NOMO-1 (cell line): ENCODE results near the gene AJAP1.

Experiments
- DNase-seq, 2 experiments: peaks; one replicate each; lab custom pipeline; 2025; ENCODE audit not compliant: unreplicated experiment in 2 of 2; lab: John Stamatoyannopoulos, UW

AJAP1 gene

DNA sequence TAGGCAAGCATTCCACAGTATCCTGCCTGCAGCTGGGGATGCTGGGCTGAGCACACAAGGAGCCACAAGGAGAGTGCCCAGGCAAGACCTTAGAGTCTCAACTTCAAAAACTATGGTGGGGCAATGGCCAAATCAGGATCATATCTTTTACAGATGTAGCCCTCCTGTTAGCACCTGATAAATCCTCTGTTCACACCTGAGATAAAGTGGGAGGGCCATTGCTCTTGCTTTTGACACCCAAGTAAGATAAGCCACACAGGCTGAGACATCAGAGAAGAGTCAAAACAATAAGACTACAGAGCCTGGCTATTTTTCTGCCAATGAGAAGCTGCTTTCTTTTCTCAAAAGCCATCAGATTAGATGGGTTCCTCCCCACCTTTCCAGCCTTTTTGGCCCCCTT, 148.9 kb downstream of the AJAP1 start:
- DNase-seq = no peak

DNA sequence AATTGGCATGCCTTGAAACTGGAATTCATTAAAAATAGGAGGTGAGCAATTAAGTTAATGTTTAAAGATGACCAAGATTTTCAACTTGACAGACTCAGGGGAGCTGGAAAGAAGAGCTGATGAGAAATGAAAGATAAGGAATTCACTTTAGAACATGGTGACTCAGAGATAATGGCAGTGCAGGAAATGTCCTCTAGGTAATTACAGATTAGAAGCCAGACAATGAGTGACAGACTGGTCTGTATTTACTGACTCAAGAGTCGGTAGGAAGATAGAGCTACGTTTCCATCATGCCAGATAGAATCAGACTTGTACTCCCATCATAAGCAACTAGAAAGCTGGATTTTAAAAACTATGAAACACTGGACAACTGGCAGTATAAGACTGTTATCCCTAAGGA, 151.6 kb downstream of the AJAP1 start:
- DNase-seq = no peak

DNA sequence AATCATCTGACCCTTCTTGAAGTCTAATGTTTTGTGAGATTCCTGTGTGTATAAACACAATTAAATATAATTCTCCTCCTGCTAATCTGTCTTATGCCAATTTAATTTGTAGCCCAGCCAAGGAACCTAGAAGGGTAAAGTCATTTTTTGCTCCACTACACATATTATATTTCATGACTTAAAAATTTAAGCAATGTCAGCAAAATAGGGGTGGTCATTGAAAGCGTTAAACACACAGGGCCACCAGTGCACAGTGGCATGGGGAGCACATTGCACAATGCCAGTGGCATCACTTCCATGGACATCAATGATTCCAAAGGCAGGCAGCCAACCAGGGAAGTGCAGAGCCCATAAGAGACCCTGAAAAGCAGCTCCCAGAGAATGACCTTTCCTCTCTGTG, 166.1 kb downstream of the AJAP1 start:
- DNase-seq = no peak

DNA sequence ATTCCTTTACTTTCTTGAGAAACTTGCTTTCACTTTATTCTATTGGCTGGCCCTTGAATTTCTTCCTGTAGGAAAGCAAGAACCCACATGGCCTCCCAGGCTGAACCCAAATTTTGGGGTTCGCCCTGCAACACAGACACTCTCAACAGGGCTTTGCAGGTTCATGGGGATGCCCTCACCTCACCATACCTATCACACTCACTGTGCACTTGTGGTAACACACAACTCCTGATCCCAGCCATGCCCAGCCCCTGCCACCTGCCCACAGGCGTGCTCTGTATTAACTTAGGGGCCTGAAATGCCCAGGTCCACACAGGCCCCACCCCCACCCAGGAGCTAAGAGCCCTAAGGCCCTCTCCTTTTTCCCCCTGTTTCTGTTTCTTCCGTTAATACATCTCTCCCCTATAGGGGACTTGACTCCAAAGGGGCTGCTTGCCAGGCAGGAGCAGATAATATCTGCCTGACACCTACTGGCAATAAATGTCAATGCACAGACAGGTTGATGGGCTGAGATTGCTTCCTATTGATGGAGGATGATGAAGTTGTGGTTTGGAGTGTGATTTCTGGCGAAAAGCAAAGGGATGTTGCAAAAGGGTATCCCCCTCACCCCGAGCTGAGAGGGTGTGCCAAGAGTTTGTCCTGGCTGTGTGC, 171.5 kb downstream of the AJAP1 start:
- no peak for DNase-seq

- DNase-seq = no peak
These were observed 176.3 kb downstream of the AJAP1 start for GRCh38 chr1:4830707-4831106.

DNA sequence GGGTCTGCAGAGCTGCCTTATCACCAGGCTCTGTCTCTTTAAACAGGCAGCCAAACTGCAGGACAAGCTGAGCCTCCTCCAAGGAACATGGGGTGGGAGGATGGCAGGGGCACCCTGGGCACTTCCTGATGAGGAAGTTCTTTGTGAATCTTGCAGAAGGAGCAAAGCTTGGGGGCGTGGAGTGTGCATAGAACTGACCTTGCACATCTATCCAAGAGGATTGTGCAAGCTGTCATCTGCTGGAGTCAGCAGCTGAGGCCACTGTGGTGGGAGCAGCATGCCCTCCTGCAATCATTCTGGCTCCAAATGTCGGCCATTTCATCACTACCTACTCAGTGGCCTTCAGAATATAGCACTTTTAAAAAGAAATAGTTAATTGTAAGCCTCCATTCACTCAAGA, 182.2 kb downstream of the AJAP1 start:
- DNase-seq = no peak

DNA sequence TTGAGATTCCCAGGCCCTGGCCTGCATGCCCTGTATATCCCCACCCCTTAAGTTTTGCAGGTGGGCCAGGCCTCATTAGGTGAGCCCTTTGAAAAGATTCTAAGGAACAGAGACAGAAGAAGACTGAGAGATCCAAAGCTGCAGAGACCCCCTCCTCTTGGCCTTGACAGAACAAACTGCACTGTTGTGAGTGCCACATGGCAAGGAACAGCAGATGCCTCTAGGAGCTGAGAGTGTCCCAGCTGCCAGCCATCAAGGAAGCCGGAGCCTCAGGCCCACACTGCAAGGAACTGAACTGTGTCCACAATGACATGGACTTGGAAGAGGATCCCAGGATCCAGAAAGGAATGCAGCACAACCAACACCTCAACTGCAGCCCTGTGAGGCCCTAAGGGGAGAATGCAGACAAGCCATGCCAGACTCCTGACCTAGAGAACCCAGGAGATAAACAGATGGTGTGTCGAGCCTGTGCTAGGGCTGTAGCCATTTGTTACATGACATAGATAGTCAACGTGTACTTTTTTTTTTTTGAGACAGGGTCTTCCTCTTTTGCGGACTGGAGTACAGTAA, 182.7 kb downstream of the AJAP1 start:
- no peak for DNase-seq

GRCh38 chr1:4837752-4838151, 183.3 kb downstream of the AJAP1 start:
- no peak for DNase-seq

- DNase-seq = no peak
These were observed 183.8 kb downstream of the AJAP1 start for GRCh38 chr1:4838231-4838630.
